Osteoblast (primary cell): ENCODE data around the gene CRIP2. TPM values are rescaled to one million over a fixed set of nuclear protein-coding genes. Genes with fewer than 3 reads are reported as not detected.

ENCODE experiments used
- DNase-seq: peaks from one replicate; pipeline ENCODE4 v3.0.0; 2011; ENCODE audit warnings: low spot score, mixed read lengths; ENCODE audit not compliant: insufficient read length; ENCODE audit errors: missing footprints
- H2AFZ ChIP-seq: 2 replicates; pipeline ENCODE4 v1.6.0; 2011; ENCODE audit warnings: mild to moderate bottlenecking, low read length
- H3K27ac ChIP-seq: 2 replicates; pipeline ENCODE4 v1.5.1; 2011; ENCODE audit warnings: mild to moderate bottlenecking, low read depth, low read length, moderate library complexity
- H3K27me3 ChIP-seq: 2 replicates; pipeline ENCODE4 v1.6.0; 2012; ENCODE audit warnings: mild to moderate bottlenecking, control low read depth, inconsistent platforms, low read length, moderate library complexity; ENCODE audit not compliant: insufficient read depth
- H3K36me3 ChIP-seq: 2 replicates; pipeline ENCODE4 v1.5.1; 2011; ENCODE audit warnings: mild to moderate bottlenecking, low read length, control low read depth, moderate library complexity; ENCODE audit not compliant: insufficient read depth
- H3K4me1 ChIP-seq: 2 replicates; pipeline ENCODE4 v1.5.1; 2011; ENCODE audit warnings: mild to moderate bottlenecking, low read length, control low read depth, moderate library complexity; ENCODE audit not compliant: insufficient read depth
- H3K4me2 ChIP-seq: 2 replicates; pipeline ENCODE4 v1.6.0; 2011; ENCODE audit warnings: mild to moderate bottlenecking, low read length; ENCODE audit not compliant: insufficient read depth
- H3K4me3 ChIP-seq: fragments of 200-600 bp; sonication (generic); 3 replicates; pipeline ENCODE4 v1.5.1; 2012; ENCODE audit warnings: mild to moderate bottlenecking, low read length, inconsistent platforms; ENCODE audit not compliant: insufficient read depth
- H3K79me2 ChIP-seq: 2 replicates; pipeline ENCODE4 v1.6.0; 2012; ENCODE audit warnings: mild to moderate bottlenecking, low read length, control low read depth, inconsistent platforms; ENCODE audit not compliant: insufficient read depth
- H3K9me3 ChIP-seq: 2 replicates; pipeline ENCODE4 v1.5.1; 2011; ENCODE audit warnings: low read depth, low read length, control low read depth
- H4K20me1 ChIP-seq: 2 replicates; pipeline ENCODE4 v1.6.0; 2012; ENCODE audit warnings: mild to moderate bottlenecking, low read length, control low read depth; ENCODE audit not compliant: insufficient read depth
- total RNA-seq: library from RNA; depleted of rRNA; stranded (reverse); fragments of >200 nt; gene quantifications from 2 replicates; pipeline ENCODE4 v1.2.3, GENCODE V29; 2012
- TF ChIP-seq, protein P1 (sequence below): IDR thresholded peaks from 2 replicates; pipeline ENCODE4 v1.5.1; 2011; ENCODE audit warnings: mild to moderate bottlenecking, low read depth, low read length, moderate library complexity; ENCODE audit errors: extremely low read depth

Gene CRIP2
- total RNA-seq, 1 donor: 43.8 TPM

DNA sequence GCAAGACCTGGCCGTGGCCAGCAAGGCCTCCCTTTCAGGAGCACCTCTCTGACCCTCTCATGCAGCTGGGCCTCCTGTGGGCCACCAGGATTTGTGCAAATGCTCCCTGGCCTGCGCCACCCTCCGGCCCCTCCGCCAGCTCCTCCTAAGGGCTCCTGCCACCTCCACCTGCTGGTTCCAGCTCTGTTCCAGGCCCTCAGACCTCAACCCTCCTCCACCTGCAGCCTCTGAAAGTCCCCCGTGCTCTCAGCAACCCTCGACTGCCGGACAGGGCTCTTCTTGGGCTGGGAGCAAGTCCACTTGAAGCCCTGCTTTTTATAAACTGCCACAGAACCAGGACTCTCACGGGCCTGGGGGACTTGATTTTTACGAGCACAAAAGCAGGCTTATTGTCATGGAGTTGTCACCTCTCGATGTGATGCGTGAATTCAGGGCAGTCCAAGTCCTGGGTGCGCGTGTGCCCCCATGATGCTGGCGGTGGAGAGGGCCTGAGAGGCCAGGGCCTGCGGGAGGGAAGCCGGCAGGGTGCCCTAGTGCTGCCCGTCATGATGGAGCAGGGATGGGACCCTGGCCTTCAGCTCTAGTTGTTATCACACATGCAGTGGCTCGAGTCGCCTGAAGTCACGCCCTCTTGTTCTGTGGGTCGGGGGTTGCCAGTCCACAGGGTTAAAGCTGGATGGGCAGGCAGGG lies 25.6 kb downstream of the CRIP2 start:
- Histone ChIP-seq H4K20me1 (no peaks in the 10 kb centered on the region), H3K79me2 (no peaks in the 10 kb centered on the region), H3K36me3 (no peaks in the 10 kb centered on the region), H3K4me2 (no peak overlapping the region), H3K9me3 (no peaks in the 10 kb centered on the region), H3K4me3 (no peak overlapping the region), H3K27me3 (no peaks in the 10 kb centered on the region), H3K4me1 (no peaks in the 10 kb centered on the region), H3K27ac (no peak overlapping the region), H2AFZ (no peak overlapping the region)
- DNase-seq: peak; percentile 71
- TF ChIP-seq, protein P1, sequence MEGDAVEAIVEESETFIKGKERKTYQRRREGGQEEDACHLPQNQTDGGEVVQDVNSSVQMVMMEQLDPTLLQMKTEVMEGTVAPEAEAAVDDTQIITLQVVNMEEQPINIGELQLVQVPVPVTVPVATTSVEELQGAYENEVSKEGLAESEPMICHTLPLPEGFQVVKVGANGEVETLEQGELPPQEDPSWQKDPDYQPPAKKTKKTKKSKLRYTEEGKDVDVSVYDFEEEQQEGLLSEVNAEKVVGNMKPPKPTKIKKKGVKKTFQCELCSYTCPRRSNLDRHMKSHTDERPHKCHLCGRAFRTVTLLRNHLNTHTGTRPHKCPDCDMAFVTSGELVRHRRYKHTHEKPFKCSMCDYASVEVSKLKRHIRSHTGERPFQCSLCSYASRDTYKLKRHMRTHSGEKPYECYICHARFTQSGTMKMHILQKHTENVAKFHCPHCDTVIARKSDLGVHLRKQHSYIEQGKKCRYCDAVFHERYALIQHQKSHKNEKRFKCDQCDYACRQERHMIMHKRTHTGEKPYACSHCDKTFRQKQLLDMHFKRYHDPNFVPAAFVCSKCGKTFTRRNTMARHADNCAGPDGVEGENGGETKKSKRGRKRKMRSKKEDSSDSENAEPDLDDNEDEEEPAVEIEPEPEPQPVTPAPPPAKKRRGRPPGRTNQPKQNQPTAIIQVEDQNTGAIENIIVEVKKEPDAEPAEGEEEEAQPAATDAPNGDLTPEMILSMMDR: no peak

DNA sequence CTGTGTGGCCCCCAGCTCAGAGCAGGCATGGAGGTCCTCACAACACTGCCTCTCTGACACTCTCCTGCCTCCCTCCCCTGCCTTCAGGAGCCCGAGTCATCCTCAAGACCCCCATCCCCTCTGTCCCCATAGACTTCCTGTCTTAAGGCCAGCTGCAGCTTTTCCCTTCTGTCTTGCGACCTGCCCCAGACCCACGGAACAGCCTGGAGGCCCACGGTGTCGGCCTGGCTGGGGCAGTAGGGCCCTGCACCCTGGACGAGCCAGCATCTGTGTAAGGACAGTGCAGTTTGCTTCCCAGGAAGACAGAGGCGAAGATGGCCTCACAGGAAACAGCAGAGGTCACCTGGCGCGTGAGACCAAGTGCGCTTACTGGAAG lies 26.1 kb downstream of the CRIP2 start:
- DNase-seq: peak; percentile 62
- H2AFZ ChIP-seq: no peak overlapping the region
- H3K27ac ChIP-seq: no peak overlapping the region

DNA sequence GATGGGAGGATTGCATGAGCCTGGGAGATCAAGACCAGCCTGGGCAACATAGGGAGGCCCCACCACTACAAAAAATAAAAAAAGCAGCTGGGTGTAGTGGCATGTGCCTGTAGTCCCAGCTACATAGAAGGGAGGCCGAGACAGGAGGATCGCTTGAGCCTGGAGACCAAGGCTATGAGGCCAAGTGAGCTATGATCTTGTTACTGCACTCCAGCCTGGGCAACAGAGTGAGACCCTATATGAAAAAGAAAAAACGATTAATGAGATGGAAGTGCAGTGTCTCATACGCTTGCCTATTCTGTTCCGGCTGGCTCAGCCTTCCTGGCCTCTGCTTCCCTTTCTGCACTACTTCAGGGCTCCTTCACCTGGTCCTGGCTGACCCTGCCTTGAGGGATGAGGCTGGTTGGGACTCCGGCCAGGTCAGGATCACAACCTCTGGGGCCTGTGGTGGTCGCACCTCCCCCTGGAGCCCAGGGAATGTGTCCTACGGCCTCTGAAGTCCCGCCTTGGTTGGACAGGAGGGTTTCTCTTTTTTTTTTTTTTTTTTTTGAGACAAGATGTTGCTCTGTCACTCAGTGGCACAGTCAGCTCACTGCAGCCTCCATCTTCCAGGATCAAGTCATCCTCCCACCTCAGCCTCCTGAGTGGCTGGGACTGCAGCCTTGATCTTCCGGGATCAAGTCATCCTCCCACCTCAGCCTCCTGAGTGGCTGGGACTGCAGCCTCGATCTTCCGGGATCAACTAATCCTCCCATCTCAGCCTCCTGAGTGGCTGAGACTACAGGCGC lies 27.1 kb downstream of the CRIP2 start:
- Histone ChIP-seq H3K9me3 (no peaks in the 10 kb centered on the region), H3K4me3 (no peak overlapping the region), H3K27ac (no peak overlapping the region), H3K4me1 (no peaks in the 10 kb centered on the region), H2AFZ (no peak overlapping the region), H4K20me1 (no peaks in the 10 kb centered on the region), H3K4me2 (no peak overlapping the region), H3K27me3 (no peaks in the 10 kb centered on the region), H3K36me3 (no peaks in the 10 kb centered on the region), H3K79me2 (no peaks in the 10 kb centered on the region)
- DNase-seq: peak; percentile 39
- TF ChIP-seq, protein P1: no peak

More for the DNA sequence above, 26.1 kb downstream of the CRIP2 start:
- no peaks in the 10 kb centered on the region for H3K36me3 ChIP-seq
- no peak overlapping the region for H3K4me3 ChIP-seq
- no peaks in the 10 kb centered on the region for H3K4me1 ChIP-seq
- no peak overlapping the region for H3K4me2 ChIP-seq
- H3K27me3 ChIP-seq: no peaks in the 10 kb centered on the region
- no peaks in the 10 kb centered on the region for H3K79me2 ChIP-seq
- H4K20me1 ChIP-seq: no peaks in the 10 kb centered on the region
- TF ChIP-seq, protein P1: no peak
- H3K9me3 ChIP-seq: no peaks in the 10 kb centered on the region

DNA sequence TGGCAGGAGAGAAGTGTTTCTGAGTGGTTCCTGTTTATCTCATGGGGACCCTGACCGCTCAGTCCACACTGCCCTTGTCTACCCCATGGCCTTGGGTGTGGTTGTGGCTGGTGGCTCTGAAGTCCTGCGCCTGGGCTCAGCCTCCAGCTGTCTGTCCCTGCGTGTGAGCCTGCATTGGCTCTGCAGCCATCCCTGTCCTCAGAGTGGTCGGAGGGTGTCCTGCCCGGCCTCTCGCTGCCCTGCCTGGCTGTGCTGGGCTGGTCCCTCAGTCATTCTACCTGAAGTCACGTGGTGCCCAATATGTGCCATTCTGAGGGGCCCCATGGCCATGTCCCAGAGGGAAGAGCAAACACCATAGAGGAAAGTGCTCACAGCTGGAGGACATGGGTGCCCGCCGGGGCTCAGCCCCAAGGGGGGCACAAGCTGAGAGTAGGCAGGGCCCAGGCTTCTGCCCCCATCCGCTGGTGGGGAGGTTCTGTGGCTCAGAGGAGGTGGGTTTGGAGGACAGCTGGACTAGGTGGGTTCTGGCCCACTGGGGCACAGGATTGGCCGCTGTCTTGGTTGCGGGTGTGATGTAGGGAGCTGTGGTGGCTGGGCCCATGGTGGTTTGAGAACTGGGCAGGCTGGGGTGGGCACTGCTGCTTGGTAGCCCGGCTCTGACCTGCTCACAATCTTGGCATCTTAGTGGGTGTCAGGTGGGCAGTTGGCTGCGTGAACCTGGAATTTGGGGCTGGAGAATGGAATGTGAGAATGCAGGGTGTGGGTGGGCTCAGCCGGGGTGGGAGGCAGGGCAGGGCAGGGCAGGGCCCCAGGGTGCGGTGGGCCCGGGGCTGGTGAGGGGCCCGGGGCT lies 28.1 kb downstream of the CRIP2 start:
- Histone ChIP-seq H3K27me3 (no peaks in the 10 kb centered on the region), H3K27ac (no peak overlapping the region), H2AFZ (no peak overlapping the region), H3K4me3 (no peak overlapping the region), H3K4me1 (no peaks in the 10 kb centered on the region), H3K36me3 (no peaks in the 10 kb centered on the region), H4K20me1 (no peaks in the 10 kb centered on the region), H3K4me2 (no peak overlapping the region), H3K9me3 (no peaks in the 10 kb centered on the region), H3K79me2 (no peaks in the 10 kb centered on the region)
- TF ChIP-seq, protein P1: no peak
- peak; percentile 62 for DNase-seq
